Measurements from ENCODE around the gene LGALS1.
A peak's percentile ranks its signal among the peaks of the same experiment; 100 is the strongest.

LGALS1 gene

DNA sequence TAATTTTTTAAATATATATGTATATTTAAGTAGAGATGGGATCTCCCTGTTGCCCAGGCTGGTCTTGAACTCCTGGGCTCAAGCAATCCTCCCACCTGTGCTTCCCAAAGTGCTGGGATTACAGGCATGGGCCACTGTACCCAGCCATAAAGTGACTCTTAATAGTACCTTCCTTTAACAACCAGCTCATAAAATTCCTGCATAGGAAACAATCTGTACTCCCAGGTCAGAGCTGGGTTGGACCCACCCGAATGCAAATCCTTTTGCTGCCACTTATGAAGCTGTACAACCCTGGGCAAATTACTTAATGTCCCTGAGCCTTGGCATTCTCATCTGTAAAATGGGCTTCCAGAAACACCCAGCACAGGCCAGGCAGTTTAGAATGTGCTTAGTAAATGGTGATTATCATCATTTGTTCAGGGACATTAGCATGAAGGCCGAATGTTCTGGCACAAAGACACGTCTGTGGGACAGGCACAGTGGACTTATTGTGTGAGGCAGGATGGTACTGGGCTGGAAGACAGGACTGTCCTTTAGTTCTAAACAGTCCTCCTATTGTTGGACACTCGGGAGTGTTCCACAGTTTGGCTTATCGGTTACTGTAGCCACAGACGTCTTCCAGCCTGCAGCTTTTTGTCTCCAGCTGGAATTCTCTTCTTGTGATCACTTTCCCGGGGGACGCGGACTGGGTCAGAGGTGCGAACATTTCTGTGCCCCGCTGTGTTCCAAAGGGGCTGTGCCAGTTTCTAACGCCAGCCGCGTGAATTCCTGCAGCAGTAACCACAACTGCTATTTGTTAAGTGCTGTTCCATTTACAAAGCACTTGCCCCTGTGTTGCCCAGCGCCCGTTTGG is 11.0 kb upstream of the LGALS1 start:
- peak; percentile 86 for DNase-seq

- DNase-seq, result no peak
Measured at GRCh38 chr22:37665487-37665886, 9.9 kb upstream of the LGALS1 start.

DNA sequence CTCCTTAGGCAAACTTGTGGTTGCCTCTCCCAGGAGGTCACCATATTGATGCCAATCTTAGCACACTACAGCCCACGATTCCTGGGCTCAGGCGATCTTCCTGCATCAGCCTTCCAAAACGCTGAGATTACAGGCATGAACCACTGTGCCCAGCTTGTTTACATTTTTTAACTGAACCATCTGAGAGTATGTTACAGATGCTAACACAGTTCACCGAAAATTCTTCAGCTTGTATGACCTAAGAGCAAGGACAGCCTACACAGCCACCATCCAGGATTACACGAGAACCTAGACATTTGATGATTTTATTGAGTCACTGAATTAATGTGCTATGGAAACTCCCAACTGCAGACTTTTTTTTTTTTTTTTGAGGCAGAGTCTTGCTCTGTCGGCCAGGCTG is 5.8 kb upstream of the LGALS1 start:
- no peak for DNase-seq

- DNase-seq, result no peak
Measured at GRCh38 chr22:37672206-37672919, 3.1 kb upstream of the LGALS1 start.

DNA sequence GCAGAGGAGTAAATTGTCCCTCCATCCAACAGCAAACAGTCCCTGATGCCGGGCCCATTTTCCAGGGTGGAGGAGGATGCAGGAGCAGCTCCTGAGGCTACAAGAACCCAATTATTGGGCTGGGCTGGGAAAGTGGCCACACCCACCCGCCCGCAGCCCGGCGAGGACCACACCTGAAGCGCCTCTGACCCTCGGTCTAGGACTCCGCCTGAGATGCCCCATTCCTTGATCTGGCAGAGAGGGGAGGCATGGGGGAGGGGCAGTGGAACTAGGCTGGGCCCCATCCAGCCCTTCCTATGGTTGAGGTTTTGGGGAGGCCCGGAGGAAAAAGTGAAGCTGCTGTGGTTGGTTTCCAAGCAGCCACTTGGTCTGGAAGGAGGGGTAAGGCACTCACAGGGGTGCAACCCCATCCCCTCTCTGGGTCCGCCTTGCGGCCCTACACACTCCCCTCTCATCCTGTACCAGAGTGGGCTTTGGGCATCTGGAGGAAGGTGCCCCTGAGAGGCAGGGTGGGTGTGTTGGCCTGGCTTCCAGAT is 2.4 kb upstream of the LGALS1 start:
- DNase-seq, result no peak

DNA sequence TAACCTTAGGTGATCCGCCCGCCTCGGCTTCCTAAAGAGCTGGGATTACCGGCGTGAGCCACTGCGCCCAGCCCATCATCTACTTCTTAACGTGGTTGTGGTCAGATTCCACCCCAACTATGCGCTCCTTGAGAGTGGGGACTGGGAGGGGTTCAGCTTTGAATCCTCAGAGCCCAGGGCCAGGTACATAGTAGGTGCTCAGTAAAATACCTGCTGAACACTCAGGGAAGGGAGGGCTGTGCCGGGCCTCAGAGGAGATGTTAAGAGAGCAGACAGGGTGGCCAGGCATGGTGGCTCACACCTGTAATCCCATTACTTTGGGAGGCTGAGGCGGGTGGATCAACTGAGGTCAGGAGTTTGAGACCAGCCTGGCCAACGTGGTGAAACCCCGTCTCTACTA is 1.2 kb upstream of the LGALS1 start:
- DNase-seq, result no peak

- DNase-seq, result peak; percentile 40
Measured at GRCh38 chr22:37675930-37676735, 697 bp downstream of the LGALS1 start.

GRCh38 chr22:37676736-37677492 is 1.5 kb downstream of the LGALS1 start:
- peak; percentile 18 for DNase-seq

DNA sequence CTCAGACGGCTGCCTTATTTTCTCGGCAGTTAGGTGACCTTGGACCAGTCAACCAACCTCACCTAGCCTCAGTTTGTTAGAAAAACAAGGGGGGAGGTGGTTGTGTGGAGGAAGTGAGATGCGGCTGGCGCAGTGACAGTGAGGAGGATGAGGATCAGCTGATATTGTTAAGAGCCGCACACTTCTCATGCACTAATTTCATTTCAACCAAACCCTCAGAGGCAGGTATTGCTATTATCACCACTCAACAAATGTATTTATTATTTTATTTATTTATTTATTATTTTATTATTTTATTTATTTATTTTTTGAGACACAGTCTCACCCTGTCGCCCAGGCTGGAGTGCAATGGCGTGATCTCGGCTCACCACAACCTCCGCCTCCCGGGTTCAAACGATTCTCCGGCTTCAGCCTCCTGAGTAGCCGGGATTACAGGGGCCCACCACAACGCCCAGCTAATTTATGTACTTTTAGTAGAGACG is 2.1 kb downstream of the LGALS1 start:
- DNase-seq, result no peak

- DNase-seq, result no peak
Measured at GRCh38 chr22:37678372-37678771, 2.9 kb downstream of the LGALS1 start.

DNA sequence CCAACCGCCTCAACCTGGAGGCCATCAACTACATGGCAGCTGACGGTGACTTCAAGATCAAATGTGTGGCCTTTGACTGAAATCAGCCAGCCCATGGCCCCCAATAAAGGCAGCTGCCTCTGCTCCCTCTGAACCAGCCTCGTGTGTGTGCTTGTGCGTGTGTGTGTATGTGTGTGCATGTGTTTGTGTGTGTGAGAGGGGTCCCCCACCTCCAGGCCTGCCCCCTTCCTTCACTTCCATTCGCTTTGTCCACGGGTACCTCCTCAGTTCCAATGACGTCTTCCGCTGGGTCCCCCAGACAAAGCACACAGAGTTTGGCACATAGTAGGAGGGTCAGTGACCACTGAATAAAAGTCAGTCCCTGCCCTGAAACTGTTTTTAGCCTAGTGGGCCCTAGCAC is 4.2 kb downstream of the LGALS1 start:
- no peak for DNase-seq

DNA sequence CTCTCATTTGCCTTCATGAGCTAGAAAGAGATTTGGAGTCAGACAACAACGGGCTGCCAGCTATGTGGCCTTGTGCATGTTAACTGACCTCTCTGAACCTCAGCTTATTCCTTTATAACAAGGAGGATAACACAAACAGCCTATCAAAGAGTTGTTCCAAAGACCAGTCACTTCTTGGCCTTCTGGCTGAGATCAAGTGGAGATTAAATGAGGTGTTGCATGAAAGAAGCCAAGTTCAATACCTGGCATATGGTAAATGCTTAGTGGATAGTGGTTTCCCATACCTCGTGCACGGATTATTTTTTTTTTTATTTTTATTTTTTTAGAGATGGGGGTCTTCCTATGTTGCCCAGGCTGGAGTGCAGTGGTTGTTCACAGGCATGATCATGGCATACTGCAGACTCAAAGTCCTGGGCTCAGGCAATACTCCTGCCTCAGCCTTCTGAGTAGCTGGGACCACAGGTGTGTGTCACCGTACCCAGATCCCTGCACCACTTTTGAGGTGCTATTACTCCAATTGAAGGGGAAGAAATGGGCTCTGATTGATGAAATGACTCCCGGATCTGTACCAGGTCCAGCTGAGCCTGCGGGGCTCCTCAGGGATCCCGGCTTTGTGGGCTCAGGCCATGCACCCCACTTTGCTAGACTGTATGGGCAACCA is 4.9 kb downstream of the LGALS1 start:
- DNase-seq, result no peak

- DNase-seq, result no peak
Measured at GRCh38 chr22:37681001-37681424, 5.6 kb downstream of the LGALS1 start.

- peak; percentile 57 for DNase-seq
Measured at GRCh38 chr22:37681556-37682049, 6.2 kb downstream of the LGALS1 start.

GRCh38 chr22:37684803-37685615 is 9.6 kb downstream of the LGALS1 start:
- DNase-seq, result no peak

GRCh38 chr22:37686002-37686982 is 10.9 kb downstream of the LGALS1 start, which contains the start of gene NOL12:
NOL12 (plus strand) TSS chr22:37686343; CDS start chr22:37686393, 50 bp downstream.
- DNase-seq, result peak; percentile 91

- DNase-seq, result no peak
Measured at GRCh38 chr22:37690407-37690806, 15.0 kb downstream of the LGALS1 start.

DNA sequence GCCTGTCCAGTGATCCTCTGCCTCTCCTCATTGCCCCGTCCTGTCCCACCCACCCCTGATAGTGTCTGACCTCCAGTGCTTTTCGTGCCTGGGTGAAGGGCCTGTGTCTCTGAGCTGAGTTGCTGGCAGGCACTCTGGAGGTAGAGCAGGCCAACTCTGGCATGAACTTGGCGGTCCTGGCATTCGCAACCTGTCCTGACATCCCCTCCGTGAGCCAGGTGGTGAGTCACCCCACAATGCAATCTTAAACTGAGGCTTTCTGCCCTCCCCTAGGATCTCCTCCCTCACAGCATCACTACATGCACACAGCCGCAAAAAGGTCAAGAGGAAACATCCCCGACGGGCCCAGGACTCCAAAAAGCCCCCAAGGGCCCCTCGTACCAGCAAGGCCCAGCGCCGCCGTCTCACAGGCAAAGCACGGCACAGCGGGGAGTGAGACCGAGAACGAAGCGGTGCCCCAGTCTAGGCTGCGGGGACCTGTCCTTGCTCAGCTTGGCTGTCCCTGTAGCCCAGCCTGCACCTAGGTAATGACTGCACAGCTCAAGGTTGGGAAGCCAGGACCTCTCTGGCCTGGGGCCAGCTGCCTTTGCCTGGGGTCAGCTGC is 15.6 kb downstream of the LGALS1 start:
- no peak for DNase-seq
